SH-SY5Y (cell line): ENCODE data around the gene RBFOX2.

Experiments used
- GATA2 ChIP-seq: IDR thresholded peaks from 2 replicates; pipeline ENCODE4 v1.6.1; 2011; ENCODE audit warnings: mild to moderate bottlenecking, low read depth, low read length
- GATA3 ChIP-seq: IDR thresholded peaks from 2 replicates; pipeline ENCODE4 v1.6.1; 2011; ENCODE audit warnings: low read depth, mild to moderate bottlenecking, low read length, moderate library complexity

DNA sequence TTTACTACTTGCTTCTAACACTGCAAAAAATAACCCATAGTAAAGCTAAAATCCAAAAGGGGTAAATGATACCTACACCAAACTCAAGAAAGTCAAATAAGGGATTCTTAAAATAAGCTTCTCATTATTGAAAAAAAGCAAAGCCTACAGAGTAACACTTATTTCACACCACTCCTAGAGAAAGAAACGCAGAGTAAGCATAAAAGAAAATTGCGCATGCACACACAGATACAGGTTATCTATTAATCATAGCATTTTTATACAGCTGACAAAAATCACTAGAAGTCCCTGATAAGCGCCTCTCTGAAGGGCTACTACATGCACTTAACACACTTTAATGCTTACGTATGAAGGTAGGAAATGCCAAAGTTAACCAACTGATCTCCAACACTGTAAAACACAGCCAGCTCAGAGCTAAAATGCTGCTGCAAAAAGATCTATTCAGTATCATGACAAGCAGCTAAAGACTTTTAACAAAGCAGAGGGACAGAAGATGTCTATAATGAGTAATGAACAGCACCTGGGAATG, 14.0 kb downstream of the RBFOX2 start:
- no peak for TF ChIP-seq GATA3
- TF ChIP-seq GATA2 = no peak
